Prostate gland (tissue), 2 donors: ENCODE data around the gene STK39.

ENCODE experiments used
- POLR2A ChIP-seq: fragments of 450-650 bp; IDR thresholded peaks from one replicate; pipeline ENCODE4 v1.6.1; 2016; ENCODE audit warnings: antibody characterized with exemption, mild to moderate bottlenecking
- POLR2AphosphoS5 ChIP-seq: sonication (generic); formaldehyde crosslinking; IDR thresholded peaks from one replicate; pipeline ENCODE4 v1.6.1; 2017; ENCODE audit warnings: antibody characterized with exemption
- TF ChIP-seq, protein P1 (sequence below), 4 experiments: fragments of 200-600 bp in 2 of 4; fragments of 450-650 bp in 2 of 4; sonication (generic) in 2 of 4; IDR thresholded peaks; 1 replicate in 3 of 4; 2 replicates in 1 of 4; pipeline ENCODE4 v1.5.1; 2016 to 2019; ENCODE audit warnings: antibody characterized with exemption in 4 of 4, mild to moderate bottlenecking in 2 of 4, moderate library complexity in 2 of 4

DNA sequence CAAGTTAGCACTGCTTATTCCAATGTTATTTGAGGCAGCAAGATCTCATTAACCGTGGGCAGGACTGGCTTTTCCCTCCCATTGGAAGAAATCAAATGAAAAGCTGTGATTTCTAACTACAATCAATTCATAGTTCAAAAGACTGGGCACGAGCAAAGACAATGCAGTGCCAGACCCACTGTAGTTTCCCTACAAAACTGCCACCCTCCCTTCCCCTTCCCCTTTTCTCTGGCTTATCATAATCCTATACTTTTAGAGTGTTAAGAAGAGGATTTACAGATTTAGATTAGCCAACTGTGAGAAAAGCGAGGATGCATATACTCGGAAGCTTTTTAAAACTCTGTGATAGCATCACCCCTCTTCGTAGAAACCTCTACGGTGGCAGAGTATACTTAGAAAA, 260.4 kb downstream of the STK39 start:
- TF ChIP-seq, protein P1, sequence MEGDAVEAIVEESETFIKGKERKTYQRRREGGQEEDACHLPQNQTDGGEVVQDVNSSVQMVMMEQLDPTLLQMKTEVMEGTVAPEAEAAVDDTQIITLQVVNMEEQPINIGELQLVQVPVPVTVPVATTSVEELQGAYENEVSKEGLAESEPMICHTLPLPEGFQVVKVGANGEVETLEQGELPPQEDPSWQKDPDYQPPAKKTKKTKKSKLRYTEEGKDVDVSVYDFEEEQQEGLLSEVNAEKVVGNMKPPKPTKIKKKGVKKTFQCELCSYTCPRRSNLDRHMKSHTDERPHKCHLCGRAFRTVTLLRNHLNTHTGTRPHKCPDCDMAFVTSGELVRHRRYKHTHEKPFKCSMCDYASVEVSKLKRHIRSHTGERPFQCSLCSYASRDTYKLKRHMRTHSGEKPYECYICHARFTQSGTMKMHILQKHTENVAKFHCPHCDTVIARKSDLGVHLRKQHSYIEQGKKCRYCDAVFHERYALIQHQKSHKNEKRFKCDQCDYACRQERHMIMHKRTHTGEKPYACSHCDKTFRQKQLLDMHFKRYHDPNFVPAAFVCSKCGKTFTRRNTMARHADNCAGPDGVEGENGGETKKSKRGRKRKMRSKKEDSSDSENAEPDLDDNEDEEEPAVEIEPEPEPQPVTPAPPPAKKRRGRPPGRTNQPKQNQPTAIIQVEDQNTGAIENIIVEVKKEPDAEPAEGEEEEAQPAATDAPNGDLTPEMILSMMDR (IDR thresholded peaks at IDR 0.05): no peak
- TF ChIP-seq POLR2A (no peak), POLR2AphosphoS5 (no peak)
